PFSK-1 (cell line): ENCODE data around the gene FN1.

Experiments used
- FOXP2 ChIP-seq: optimal IDR thresholded peaks from 2 replicates; pipeline ENCODE3; 2011; ENCODE audit warnings: borderline replicate concordance, control low read depth, inconsistent platforms; ENCODE audit not compliant: insufficient read depth; ENCODE audit errors: extremely low read length, extremely low read depth
- POLR2AphosphoS5 ChIP-seq: IDR thresholded peaks from 2 replicates; pipeline ENCODE4 v1.6.1; 2012; ENCODE audit warnings: low read depth, mild to moderate bottlenecking, control low read depth, low read length, moderate library complexity
- REST ChIP-seq, 2 experiments: IDR thresholded peaks; 2 replicates each; pipeline versions ENCODE4 v1.6.1 to v1.8.0; 2011 to 2012; ENCODE audit warnings: low read depth in 2 of 2, low read length in 2 of 2, control low read depth in 1 of 2, inconsistent platforms in 1 of 2, mild to moderate bottlenecking in 1 of 2, moderate library complexity in 1 of 2; ENCODE audit not compliant: insufficient read depth in 1 of 2
- SIN3A ChIP-seq: IDR thresholded peaks from 2 replicates; pipeline ENCODE4 v1.6.1; 2012; ENCODE audit warnings: mild to moderate bottlenecking, low read length, moderate library complexity, borderline replicate concordance; ENCODE audit not compliant: insufficient read depth
- TAF1 ChIP-seq: IDR thresholded peaks from 2 replicates; pipeline ENCODE4 v1.6.1; 2012; ENCODE audit warnings: low read length, control low read depth, borderline replicate concordance; ENCODE audit not compliant: insufficient read depth

Gene FN1

GRCh38 chr2:215397632-215398341 is 38.1 kb downstream of the FN1 start:
- TF ChIP-seq POLR2AphosphoS5: no peak
- TF ChIP-seq TAF1: no peak
- no peak for TF ChIP-seq SIN3A
- TF ChIP-seq REST (IDR thresholded peaks at IDR 0.05; ENCODE audit: insufficient read depth in 1 of 2, low read depth in 2 of 2, low read length in 2 of 2): no peak
- no peak for TF ChIP-seq FOXP2

DNA sequence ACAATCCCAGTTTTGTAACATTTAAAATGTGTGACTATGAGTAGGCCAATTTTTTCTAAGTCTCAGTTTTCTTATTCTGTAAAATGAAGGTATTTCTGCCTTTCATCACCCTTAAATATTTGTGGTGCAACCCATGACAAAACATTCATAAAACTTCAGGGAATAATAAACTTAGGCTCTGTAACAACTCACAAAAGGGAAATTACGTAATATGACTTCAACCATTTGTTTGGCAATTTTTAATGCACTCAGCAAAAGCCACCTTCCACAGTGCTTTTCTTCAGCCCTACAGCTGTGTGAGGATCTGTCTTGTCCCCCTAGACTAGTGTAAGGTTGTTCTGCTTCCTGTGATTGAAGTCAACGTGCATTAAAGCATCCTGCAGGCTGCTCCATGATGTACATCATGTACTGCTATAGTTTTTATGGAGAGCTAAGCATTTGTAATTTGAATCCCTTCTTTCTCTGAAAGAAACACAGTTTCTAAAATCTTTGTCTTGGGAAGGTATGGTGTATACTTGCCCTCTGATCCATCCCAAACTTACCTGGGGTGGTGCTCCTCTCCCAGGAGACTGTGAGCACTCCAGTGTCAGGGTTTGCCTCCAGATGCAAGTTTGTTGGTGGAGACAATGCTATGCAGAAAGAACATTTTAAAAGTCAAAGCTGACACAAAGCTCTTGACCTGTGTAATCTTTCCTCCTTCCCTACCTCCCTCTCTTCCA is 39.1 kb downstream of the FN1 start:
- TF ChIP-seq REST (IDR thresholded peaks at IDR 0.05; ENCODE audit: insufficient read depth in 1 of 2, low read depth in 2 of 2, low read length in 2 of 2): no peak
- TF ChIP-seq SIN3A: no peak
- TF ChIP-seq POLR2AphosphoS5: no peak
- TF ChIP-seq FOXP2: no peak
- TF ChIP-seq TAF1: no peak

DNA sequence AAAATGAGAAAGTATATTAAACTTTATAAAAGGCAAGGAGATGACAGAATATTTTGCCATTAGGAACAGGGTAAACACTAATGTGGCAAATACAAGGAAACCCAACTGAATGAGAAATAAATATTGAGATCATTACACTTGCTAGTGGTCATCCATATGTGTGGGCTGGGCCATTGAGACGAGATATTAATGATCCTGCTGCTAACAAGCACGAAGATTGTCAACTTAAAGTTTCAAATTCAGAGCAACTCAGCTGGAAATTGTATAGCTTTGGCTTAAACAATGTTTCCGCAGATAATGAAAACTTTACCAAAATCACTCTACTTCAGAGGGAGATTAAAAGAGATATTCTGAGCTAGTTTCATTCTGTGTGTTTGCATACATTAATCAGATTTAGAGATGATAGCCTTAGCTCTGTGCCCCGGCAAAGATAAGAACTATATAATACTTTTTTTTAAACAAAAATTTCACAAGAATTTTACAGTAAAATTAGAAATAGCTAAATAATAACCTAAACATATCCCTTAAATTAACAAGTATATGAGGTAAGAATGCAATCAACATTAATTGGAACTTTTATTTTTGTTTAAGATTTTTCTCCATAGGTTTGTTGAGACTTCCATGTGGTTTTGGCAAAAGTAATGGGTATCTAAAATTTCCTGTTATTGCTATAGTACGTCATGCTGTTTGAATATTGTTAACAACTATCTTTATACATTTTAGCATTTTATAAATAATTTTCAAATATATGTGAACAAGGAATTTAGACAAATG is 40.0 kb downstream of the FN1 start:
- TF ChIP-seq TAF1 (no peak), SIN3A (no peak), REST (IDR thresholded peaks at IDR 0.05; ENCODE audit: insufficient read depth in 1 of 2, low read depth in 2 of 2, low read length in 2 of 2) (no peak), FOXP2 (no peak), POLR2AphosphoS5 (no peak)

DNA sequence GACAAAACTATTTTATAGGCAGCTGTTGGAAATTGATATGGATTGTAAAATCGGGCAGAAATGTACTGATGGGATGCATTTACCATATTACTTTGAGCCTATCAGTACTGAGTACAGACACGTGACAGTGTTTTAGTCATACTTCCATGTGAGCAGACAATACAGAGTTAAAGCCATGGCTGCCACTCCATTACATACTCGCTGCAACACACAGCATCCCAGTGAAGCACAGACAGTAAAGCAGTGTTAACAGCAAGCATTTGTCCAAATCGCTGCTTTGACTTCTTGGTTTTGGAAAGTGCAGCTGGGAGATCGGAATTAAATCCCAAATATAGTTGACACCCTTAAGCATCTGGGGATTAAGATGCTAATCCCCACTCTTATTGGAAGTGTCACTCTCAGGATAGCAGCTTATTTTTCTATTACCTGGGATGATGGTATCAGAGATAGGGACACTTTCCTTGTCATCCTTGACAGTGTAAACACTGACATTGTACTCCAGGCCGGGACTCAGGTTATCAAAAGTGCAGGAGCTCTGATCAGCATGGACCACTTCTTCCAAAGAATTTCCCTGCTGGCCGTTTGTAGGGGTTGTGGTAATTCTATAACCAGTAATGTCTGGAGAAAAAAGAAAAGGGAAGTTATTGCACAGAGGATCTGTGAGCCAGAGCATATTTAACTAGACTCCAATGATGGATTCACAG is 41.6 kb downstream of the FN1 start:
- TF ChIP-seq SIN3A (no peak), REST (IDR thresholded peaks at IDR 0.05; ENCODE audit: insufficient read depth in 1 of 2, low read depth in 2 of 2, low read length in 2 of 2) (no peak), FOXP2 (no peak), POLR2AphosphoS5 (no peak), TAF1 (no peak)
